ENCODE data around the gene ENPP7. TPM values are rescaled to one million over a fixed set of nuclear protein-coding genes. Genes with fewer than 3 reads are reported as not detected.

The ENPP7 gene
- total RNA-seq, 3 donors from 2014 or later = not detected

DNA sequence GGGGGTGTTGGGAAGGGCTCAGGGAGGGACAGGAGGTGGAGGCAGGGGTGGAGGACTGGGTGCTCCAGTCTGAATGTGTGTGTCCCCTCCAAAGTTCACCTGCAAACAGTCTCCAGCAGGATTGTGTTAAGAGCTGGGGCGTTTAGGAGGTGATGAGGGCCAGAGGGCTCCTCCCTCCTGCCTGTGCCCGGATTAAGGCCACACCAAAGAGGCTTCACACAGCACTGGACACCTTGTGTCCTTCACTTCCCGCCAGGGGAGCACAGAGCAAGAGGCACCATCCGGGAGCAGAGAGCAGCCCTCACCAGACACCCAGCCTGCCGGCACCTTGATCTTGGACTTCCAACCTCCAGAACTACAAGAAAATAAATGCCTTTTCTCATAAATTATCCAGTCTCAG lies 30.2 kb upstream of the ENPP7 start:
- intact Hi-C loops (cut with DNase I; ENCODE audit: low total_unique reads) = no loop called here
- H3K27ac ChIP-seq = no peak overlapping the region
- peaks cover 0 to 46% of the 10 kb centered on the region in 2 donors for H3K27me3 ChIP-seq
- no peaks in the 10 kb centered on the region for H3K36me3 ChIP-seq
- H3K9me3 ChIP-seq = no peaks in the 10 kb centered on the region
- no peak overlapping the region for H3K4me3 ChIP-seq
- peaks cover 4 to 6% of the 10 kb centered on the region in 2 donors for H3K4me1 ChIP-seq
- no peak for DNase-seq (ENCODE audit: low spot score in 2 of 2)
- TF ChIP-seq POLR2AphosphoS5 (IDR thresholded peaks at IDR 0.05) = no peak
- no peak for TF ChIP-seq CTCF (IDR thresholded peaks at IDR 0.05)
- TF ChIP-seq POLR2A (IDR thresholded peaks at IDR 0.05) = no peak

- Histone ChIP-seq H3K27ac (no peak overlapping the region), H3K27me3 (peaks cover 0 to 59% of the 10 kb centered on the region in 2 donors), H3K4me1 (no peaks in the 10 kb centered on the region), H3K4me3 (no peak overlapping the region), H3K36me3 (no peaks in the 10 kb centered on the region), H3K9me3 (no peaks in the 10 kb centered on the region)
- no peak for DNase-seq (ENCODE audit: low spot score in 2 of 2)
- intact Hi-C loops (cut with DNase I; ENCODE audit: low total_unique reads) = no loop called here
- TF ChIP-seq POLR2AphosphoS5 (IDR thresholded peaks at IDR 0.05) (no peak), CTCF (IDR thresholded peaks at IDR 0.05) (no peak), POLR2A (IDR thresholded peaks at IDR 0.05) (no peak)
Observed at GRCh38 chr17:79702034-79702433, 28.7 kb upstream of the ENPP7 start.

- intact Hi-C loops (cut with DNase I; ENCODE audit: low total_unique reads) = loop anchor here (1.0 kb wide), 1 partner anchor 39 kb away; no protein-coding TSS in a partner anchor
- TF ChIP-seq CTCF (IDR thresholded peaks at IDR 0.05) (no peak), POLR2A (IDR thresholded peaks at IDR 0.05) (no peak), POLR2AphosphoS5 (IDR thresholded peaks at IDR 0.05) (no peak)
- Histone ChIP-seq H3K4me1 (no peaks in the 10 kb centered on the region), H3K9me3 (no peaks in the 10 kb centered on the region), H3K27ac (no peak overlapping the region), H3K36me3 (no peaks in the 10 kb centered on the region), H3K27me3 (peaks cover 0 to 64% of the 10 kb centered on the region in 2 donors), H3K4me3 (no peak overlapping the region)
- DNase-seq (ENCODE audit: low spot score in 2 of 2) = no peak
Observed at GRCh38 chr17:79702550-79703236, 28.1 kb upstream of the ENPP7 start.

GRCh38 chr17:79704691-79705090 lies 26.1 kb upstream of the ENPP7 start:
- no peak for TF ChIP-seq POLR2AphosphoS5 (IDR thresholded peaks at IDR 0.05)
- no peak for TF ChIP-seq CTCF (IDR thresholded peaks at IDR 0.05)
- no peak for TF ChIP-seq POLR2A (IDR thresholded peaks at IDR 0.05)
- no peaks in the 10 kb centered on the region for H3K4me1 ChIP-seq
- no peaks in the 10 kb centered on the region for H3K9me3 ChIP-seq
- H3K4me3 ChIP-seq = no peak overlapping the region
- no peak for DNase-seq (ENCODE audit: low spot score in 2 of 2)
- no peaks in the 10 kb centered on the region for H3K36me3 ChIP-seq
- H3K27me3 ChIP-seq = peaks cover 0 to 65% of the 10 kb centered on the region in 2 donors
- H3K27ac ChIP-seq = no peak overlapping the region
- intact Hi-C loops (cut with DNase I; ENCODE audit: low total_unique reads) = no loop called here

DNA sequence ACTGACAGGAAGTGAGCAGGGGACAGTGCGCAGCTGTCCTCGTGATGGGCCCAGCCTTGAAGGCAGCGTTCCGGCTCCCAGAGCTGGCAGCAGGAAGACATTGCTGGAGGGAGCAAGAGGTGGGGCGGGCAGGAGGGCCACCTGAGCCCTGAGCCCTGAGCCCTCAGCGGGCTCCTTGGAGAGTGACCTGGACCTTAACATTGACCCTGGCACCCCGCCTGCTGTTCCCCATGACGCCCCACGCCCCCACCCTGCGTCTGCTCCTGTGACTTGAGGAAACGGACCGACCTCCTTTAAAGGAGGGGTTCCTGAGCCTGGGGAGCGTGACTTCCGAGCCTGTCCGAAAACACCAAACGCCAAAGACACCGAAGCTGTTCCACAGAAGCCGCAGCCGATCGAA lies 25.1 kb upstream of the ENPP7 start:
- H3K9me3 ChIP-seq = no peaks in the 10 kb centered on the region
- no peaks in the 10 kb centered on the region for H3K36me3 ChIP-seq
- H3K27ac ChIP-seq = no peak overlapping the region
- intact Hi-C loops (cut with DNase I; ENCODE audit: low total_unique reads) = no loop called here
- H3K4me1 ChIP-seq = no peaks in the 10 kb centered on the region
- DNase-seq (ENCODE audit: low spot score in 2 of 2) = no peak
- TF ChIP-seq POLR2A (IDR thresholded peaks at IDR 0.05) (no peak), CTCF (IDR thresholded peaks at IDR 0.05) (no peak), POLR2AphosphoS5 (IDR thresholded peaks at IDR 0.05) (no peak)
- peaks cover 0 to 57% of the 10 kb centered on the region in 2 donors for H3K27me3 ChIP-seq
- no peak overlapping the region for H3K4me3 ChIP-seq
